MM.1S (cell line): Measurements from ENCODE around the gene PSTPIP1.

ENCODE experiments used
- DNase-seq: peaks from one replicate; pipeline ENCODE4 v3.0.0-alpha.2; 2015
- H2AFZ ChIP-seq: fragments of 300-600 bp; sonication (generic); 2 replicates; pipeline ENCODE4 v1.6.0; 2016; ENCODE audit warnings: antibody characterized with exemption, low read length
- H3F3A ChIP-seq: fragments of 300-600 bp; sonication (generic); 2 replicates; pipeline ENCODE4 v1.6.1; 2016; ENCODE audit warnings: mild to moderate bottlenecking, antibody characterized with exemption, low read length, moderate library complexity, mixed read lengths; ENCODE audit not compliant: insufficient read depth
- H3K27ac ChIP-seq: fragments of 300-600 bp; sonication (generic); 2 replicates; pipeline ENCODE4 v1.5.1; 2016; ENCODE audit warnings: mild to moderate bottlenecking, low read length
- H3K27me3 ChIP-seq: fragments of 300-600 bp; sonication (generic); replicated peaks from 2 replicates; pipeline ENCODE4 v1.6.0; 2016; ENCODE audit warnings: low read length; ENCODE audit not compliant: insufficient read depth
- H3K36me3 ChIP-seq: fragments of 300-600 bp; sonication (generic); replicated peaks from 2 replicates; pipeline ENCODE4 v1.6.1; 2016; ENCODE audit warnings: mild to moderate bottlenecking, low read length, mixed read lengths; ENCODE audit not compliant: insufficient read depth
- H3K4me1 ChIP-seq: fragments of 300-600 bp; sonication (generic); 2 replicates; pipeline ENCODE4 v1.6.1; 2016; ENCODE audit warnings: low read length, mixed read lengths
- H3K4me2 ChIP-seq: fragments of 300-600 bp; sonication (generic); 2 replicates; pipeline ENCODE4 v1.6.0; 2016; ENCODE audit warnings: low read depth, low read length
- H3K4me3 ChIP-seq: fragments of 300-600 bp; sonication (generic); 2 replicates; pipeline ENCODE4 v1.5.1; 2016; ENCODE audit warnings: low read length, mixed read lengths
- H3K79me2 ChIP-seq: fragments of 300-600 bp; sonication (generic); 2 replicates; pipeline ENCODE4 v1.6.1; 2016; ENCODE audit warnings: mixed run types, low read length, mixed read lengths
- H3K9ac ChIP-seq: fragments of 300-600 bp; sonication (generic); 2 replicates; pipeline ENCODE4 v1.6.1; 2016; ENCODE audit warnings: low read length, mixed read lengths
- H3K9me2 ChIP-seq: fragments of 300-600 bp; sonication (generic); replicated peaks from 2 replicates; pipeline ENCODE4 v1.6.1; 2016; ENCODE audit warnings: mild to moderate bottlenecking, low read length, mixed read lengths; ENCODE audit not compliant: insufficient read depth
- H3K9me3 ChIP-seq: fragments of 300-600 bp; sonication (generic); replicated peaks from 2 replicates; pipeline ENCODE4 v1.6.1; 2016; ENCODE audit warnings: mild to moderate bottlenecking, low read length, mixed read lengths; ENCODE audit not compliant: insufficient read depth
- H4K20me1 ChIP-seq: fragments of 300-600 bp; sonication (generic); 2 replicates; pipeline ENCODE4 v1.6.1; 2016; ENCODE audit warnings: mild to moderate bottlenecking, low read length, moderate library complexity, mixed read lengths; ENCODE audit not compliant: insufficient read depth
- CTCF ChIP-seq: fragments of 300-600 bp; sonication (generic); IDR thresholded peaks from 2 replicates; pipeline ENCODE4 v1.5.1; 2016; ENCODE audit warnings: antibody characterized with exemption, low read length, mixed read lengths
- EZH2 ChIP-seq: fragments of 300-600 bp; sonication (generic); optimal IDR thresholded peaks from 2 replicates; pipeline ENCODE3; 2017; ENCODE audit warnings: low read depth, mild to moderate bottlenecking, antibody characterized with exemption, low read length, mixed read lengths
- EZH2phosphoT487 ChIP-seq: fragments of 300-600 bp; sonication (generic); IDR thresholded peaks from 2 replicates; pipeline ENCODE4 v1.6.1; 2018; ENCODE audit warnings: antibody characterized with exemption, low read length

PSTPIP1 gene

GRCh38 chr15:76982756-76983155 lies 12.2 kb upstream of the PSTPIP1 start:
- no peak for TF ChIP-seq EZH2
- no peak for TF ChIP-seq EZH2phosphoT487
- TF ChIP-seq CTCF = no peak
- no peak overlapping the region for H3K4me3 ChIP-seq
- no peaks in the 10 kb centered on the region for H3K9me3 ChIP-seq
- no peaks in the 10 kb centered on the region for H3K4me1 ChIP-seq
- H3K9ac ChIP-seq = no peak overlapping the region
- no peaks in the 10 kb centered on the region for H3K27me3 ChIP-seq
- no peaks in the 10 kb centered on the region for H3K9me2 ChIP-seq
- no peaks in the 10 kb centered on the region for H3K36me3 ChIP-seq
- no peaks in the 10 kb centered on the region for H3F3A ChIP-seq
- no peak overlapping the region for H3K4me2 ChIP-seq
- no peak overlapping the region for H2AFZ ChIP-seq
- DNase-seq = no peak
- no peaks in the 10 kb centered on the region for H3K79me2 ChIP-seq
- no peak overlapping the region for H3K27ac ChIP-seq
- H4K20me1 ChIP-seq = no peaks in the 10 kb centered on the region

GRCh38 chr15:76983590-76984375 lies 11.1 kb upstream of the PSTPIP1 start:
- DNase-seq = no peak
- H3K4me3 ChIP-seq = no peak overlapping the region

GRCh38 chr15:76986743-76987142 lies 8.2 kb upstream of the PSTPIP1 start:
- TF ChIP-seq EZH2 (no peak), EZH2phosphoT487 (no peak), CTCF (no peak)
- Histone ChIP-seq H3K27me3 (no peaks in the 10 kb centered on the region), H3K79me2 (no peaks in the 10 kb centered on the region), H3K4me2 (no peak overlapping the region), H3K4me3 (no peak overlapping the region), H2AFZ (no peak overlapping the region), H3K9me3 (no peaks in the 10 kb centered on the region), H3K4me1 (no peaks in the 10 kb centered on the region), H3K9ac (no peak overlapping the region), H4K20me1 (no peaks in the 10 kb centered on the region), H3K9me2 (no peaks in the 10 kb centered on the region), H3F3A (no peaks in the 10 kb centered on the region), H3K27ac (no peak overlapping the region), H3K36me3 (no peaks in the 10 kb centered on the region)
- no peak for DNase-seq

More at GRCh38 chr15:76983590-76984375, 11.1 kb upstream of the PSTPIP1 start:
- Histone ChIP-seq H3K9me3 (no peaks in the 10 kb centered on the region), H4K20me1 (no peaks in the 10 kb centered on the region), H3K9me2 (no peaks in the 10 kb centered on the region), H3F3A (no peaks in the 10 kb centered on the region), H3K27me3 (no peaks in the 10 kb centered on the region), H3K27ac (no peak overlapping the region), H2AFZ (no peak overlapping the region), H3K4me2 (no peak overlapping the region), H3K9ac (no peak overlapping the region), H3K4me1 (no peaks in the 10 kb centered on the region), H3K36me3 (no peaks in the 10 kb centered on the region), H3K79me2 (no peaks in the 10 kb centered on the region)
- TF ChIP-seq CTCF (no peak), EZH2phosphoT487 (no peak), EZH2 (no peak)
